Stimulated activated CD4-positive, alpha-beta T cell treated with anti-CD3 and anti-CD28 coated beads, Interleukin-15, amount 100 ng/mL, for 24 hours (primary cell): ENCODE measurements around the gene CCR9.
"Not testable (repeated sequence)": the region's sequence is repeated elsewhere in the genome, so short reads cannot be mapped to it uniquely, and the experiment has no call there.

Experiments used
- DNase-seq: peaks from one replicate; pipeline ENCODE4 v3.0.0-alpha.2; 2020

The CCR9 gene, protein sequence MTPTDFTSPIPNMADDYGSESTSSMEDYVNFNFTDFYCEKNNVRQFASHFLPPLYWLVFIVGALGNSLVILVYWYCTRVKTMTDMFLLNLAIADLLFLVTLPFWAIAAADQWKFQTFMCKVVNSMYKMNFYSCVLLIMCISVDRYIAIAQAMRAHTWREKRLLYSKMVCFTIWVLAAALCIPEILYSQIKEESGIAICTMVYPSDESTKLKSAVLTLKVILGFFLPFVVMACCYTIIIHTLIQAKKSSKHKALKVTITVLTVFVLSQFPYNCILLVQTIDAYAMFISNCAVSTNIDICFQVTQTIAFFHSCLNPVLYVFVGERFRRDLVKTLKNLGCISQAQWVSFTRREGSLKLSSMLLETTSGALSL

DNA sequence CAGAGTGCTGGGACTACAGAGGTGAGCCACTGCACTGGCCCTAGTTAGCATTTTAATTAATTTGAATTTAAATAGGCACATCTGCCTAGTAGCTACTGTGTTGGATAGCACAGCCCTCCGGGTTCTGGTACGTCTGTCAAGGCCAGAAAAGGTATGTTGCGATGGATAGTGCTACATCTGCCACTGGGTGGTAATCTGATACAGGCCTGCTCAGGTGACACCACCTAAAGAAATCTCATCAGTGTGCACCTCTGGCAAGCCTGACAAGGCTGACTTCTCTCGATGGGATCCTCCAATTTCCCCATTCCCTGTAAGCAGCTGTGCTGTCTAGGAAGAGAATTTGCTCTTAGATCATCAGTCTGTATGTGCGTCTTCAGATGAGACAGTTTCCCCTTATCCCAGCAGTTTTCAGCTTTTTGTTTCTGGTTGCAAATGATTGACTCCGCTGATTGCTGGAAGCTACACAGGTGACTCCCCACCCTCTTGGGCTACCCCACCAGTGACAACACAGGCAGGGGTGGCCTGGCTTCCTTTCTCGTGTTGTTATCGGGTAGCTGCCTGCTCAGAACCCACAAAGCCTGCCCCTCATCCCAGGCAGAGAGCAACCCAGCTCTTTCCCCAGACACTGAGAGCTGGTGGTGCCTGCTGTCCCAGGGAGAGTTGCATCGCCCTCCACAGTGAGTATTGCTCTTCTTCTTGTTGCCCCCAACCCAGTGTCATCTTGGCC lies at the start of gene CCR9:
TSS of gene CCR9 (plus strand) at position 565 of the 727 bp plus-strand sequence. CDS start 8,391 bp downstream, outside the sequence.
- DNase-seq, result no peak

DNA sequence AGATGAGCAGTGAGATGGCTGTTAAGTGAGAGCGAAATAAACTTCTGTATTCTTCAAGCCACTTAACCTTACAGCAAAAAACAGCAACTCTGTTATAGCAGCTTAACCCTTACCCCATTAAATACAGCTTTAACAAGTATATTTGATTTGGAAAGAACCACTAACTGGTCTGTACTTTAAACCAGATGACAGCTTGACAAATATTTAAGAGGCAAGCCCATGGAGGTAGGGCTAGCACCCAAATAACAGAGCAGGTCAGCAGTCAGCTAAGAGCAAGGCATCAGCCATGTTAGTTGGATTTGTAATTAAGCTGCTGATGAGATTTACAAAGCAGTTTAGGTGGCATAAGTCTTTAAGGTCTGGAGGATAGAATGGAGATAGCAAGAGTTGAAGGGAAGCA lies 47.9 kb upstream of the CCR9 start:
- no peak for DNase-seq

GRCh38 chr3:45841420-45841756 lies 45.0 kb upstream of the CCR9 start:
- DNase-seq, result no peak

GRCh38 chr3:45841757-45842491 lies 44.4 kb upstream of the CCR9 start, which contains the start of gene LZTFL1:
Gene LZTFL1, minus strand, starts transcription at chr3:45842119. Its CDS starts 128 bp downstream, at chr3:45841991.
- peak; percentile 93 for DNase-seq

GRCh38 chr3:45842851-45843625 lies 43.3 kb upstream of the CCR9 start:
- DNase-seq, result no peak

DNA sequence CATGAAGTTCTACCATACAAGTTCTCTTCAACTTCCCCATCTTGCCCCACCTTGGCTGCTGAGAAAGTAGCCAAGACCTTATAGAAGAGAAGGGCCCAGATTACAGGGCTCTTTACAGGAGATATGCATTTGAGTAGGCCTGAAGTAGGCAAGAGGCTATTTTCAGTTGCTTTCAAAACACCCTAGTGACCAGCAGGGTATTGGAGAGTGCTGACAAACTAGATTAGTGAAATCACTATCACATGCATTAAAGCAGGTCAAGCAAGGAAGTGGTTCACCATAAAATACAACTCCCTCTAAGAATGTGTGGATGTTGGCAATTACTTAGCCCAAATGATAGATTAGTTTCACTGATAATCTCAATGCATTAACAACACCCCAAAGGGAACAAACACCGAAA lies 41.7 kb upstream of the CCR9 start:
- DNase-seq, result no peak

- no peak for DNase-seq
Measured at GRCh38 chr3:45848392-45848791, 38.0 kb upstream of the CCR9 start.

DNA sequence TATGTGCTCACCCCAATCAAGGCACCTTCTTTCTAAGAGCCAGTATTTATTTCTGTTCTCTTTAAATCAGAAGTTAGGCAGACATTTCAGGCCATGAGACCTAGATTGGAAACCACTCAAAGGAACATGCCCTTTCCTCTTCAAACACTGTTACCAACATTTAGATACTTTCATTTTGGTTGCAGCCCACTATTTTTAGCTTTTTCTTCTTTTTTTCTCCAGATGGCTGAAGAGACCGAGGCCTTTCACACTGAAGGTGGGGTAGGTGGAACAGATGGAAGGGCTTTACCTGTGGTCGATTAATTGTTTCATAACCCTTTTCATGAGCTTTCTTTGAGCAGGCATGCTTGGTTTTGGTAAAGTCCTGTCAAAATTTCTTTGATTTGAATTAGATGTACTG lies 33.5 kb upstream of the CCR9 start:
- no peak for DNase-seq

- not testable (repeated sequence) for DNase-seq
Measured at GRCh38 chr3:45856323-45856722, 30.0 kb upstream of the CCR9 start.

DNA sequence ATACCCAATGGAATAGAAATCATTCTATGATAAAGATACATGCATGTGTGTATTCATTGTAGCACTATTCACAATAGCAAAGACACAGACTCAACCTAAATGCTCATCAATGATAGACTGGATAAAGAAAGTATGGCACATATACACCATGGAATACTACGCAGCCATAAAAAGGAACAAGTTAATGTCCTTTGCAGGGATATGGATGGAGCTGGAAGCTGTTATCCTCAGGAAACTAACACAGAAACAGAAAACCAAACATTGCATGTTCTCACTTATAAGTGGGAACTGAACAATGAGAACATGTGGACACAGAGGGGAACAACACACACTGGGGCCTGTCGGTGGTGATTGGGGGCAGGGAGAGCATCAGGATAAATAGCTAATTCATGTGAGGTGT lies 29.3 kb upstream of the CCR9 start:
- not testable (repeated sequence) for DNase-seq

GRCh38 chr3:45858809-45859543 lies 27.4 kb upstream of the CCR9 start:
- no peak for DNase-seq

- DNase-seq, result no peak
Measured at GRCh38 chr3:45860481-45860880, 25.9 kb upstream of the CCR9 start.

GRCh38 chr3:45861043-45861719 lies 25.2 kb upstream of the CCR9 start:
- DNase-seq, result no peak

GRCh38 chr3:45864760-45865519 lies 21.4 kb upstream of the CCR9 start:
- peak; percentile 53 for DNase-seq

DNA sequence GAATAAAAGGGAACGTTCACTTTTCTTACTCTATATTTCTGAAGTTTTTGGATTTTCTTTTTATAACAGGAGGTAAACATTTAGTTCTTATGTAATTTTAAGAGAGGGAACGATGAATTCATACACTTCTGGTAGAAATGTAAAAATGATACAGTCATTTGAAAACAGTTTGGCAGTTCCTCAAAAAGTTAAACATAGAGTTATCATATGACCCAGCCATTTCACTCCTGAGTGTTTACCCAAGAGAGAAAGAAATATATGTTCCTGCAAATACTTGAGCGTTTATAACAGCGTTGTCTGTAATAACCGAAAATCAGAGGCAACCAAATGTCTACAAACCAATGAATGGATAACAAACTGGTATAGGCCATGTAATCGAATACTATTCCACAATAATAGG lies 20.8 kb upstream of the CCR9 start:
- no peak for DNase-seq

GRCh38 chr3:45868213-45868612 lies 18.1 kb upstream of the CCR9 start:
- DNase-seq, result no peak

- no peak for DNase-seq
Measured at GRCh38 chr3:45868650-45869049, 17.7 kb upstream of the CCR9 start.

GRCh38 chr3:45869638-45870037 lies 16.7 kb upstream of the CCR9 start:
- DNase-seq, result no peak

DNA sequence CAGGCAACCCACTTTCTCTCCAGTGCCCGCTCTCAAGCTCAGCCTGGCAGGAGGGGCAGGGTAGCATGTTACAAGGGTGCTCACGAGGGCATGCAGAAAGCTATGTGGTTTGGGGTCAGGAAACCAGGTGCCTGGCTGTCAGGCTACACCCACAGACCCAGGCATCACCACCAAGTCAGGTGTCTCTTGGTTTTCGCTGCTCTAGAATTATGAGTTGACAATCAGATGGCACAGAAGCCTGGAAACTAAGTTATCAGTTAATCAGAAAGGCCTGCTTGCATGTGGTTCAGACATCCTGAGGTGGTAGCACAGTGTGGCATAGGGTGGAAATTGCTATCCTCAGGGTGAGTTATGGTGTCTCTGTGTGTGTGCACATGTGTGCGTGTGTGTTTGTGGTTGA lies 16.2 kb upstream of the CCR9 start:
- DNase-seq, result peak; percentile 48

GRCh38 chr3:45871780-45872179 lies 14.6 kb upstream of the CCR9 start:
- DNase-seq, result no peak

GRCh38 chr3:45872569-45872968 lies 13.8 kb upstream of the CCR9 start:
- no peak for DNase-seq
